Activated naive CD4-positive, alpha-beta T cell treated with anti-CD3 and anti-CD28 coated beads for 36 hours (primary cell): ENCODE results near the gene BTBD9. TPM values are rescaled to one million over a fixed set of nuclear protein-coding genes. Genes with fewer than 3 reads are reported as not detected.
A peak's percentile ranks its signal among the peaks of the same experiment; 100 is the strongest.

Source experiments
- CTCF ChIA-PET: fragments of 350-600 bp; sonication (Branson Sonifier 250); formaldehyde crosslinking; loops from one replicate; lab custom pipeline; 2021; ENCODE audit warnings: antibody characterized with exemption; lab: Charles Lee
- DNase-seq: peaks from one replicate; pipeline ENCODE4 v3.0.0-alpha.2; 2020
- H3K27ac Mint-ChIP-seq: one replicate; pipeline ENCODE4 v1.8.0; 2021; ENCODE audit warnings: mild to moderate bottlenecking, mixed read lengths
- H3K27me3 Mint-ChIP-seq: one replicate; pipeline ENCODE4 v1.8.0; 2021; ENCODE audit warnings: low read depth, mixed read lengths
- H3K36me3 Mint-ChIP-seq: one replicate; pipeline ENCODE4 v1.8.0; 2021; ENCODE audit warnings: low read depth, mixed read lengths
- H3K4me1 Mint-ChIP-seq: one replicate; pipeline ENCODE4 v1.8.0; 2021; ENCODE audit warnings: low read depth, mixed read lengths
- H3K4me3 Mint-ChIP-seq: one replicate; pipeline ENCODE4 v1.8.0; 2021; ENCODE audit warnings: mild to moderate bottlenecking, moderate library complexity, mixed read lengths
- H3K9me3 Mint-ChIP-seq: one replicate; pipeline ENCODE4 v1.8.0; 2021; ENCODE audit warnings: mixed read lengths
- intact Hi-C: fragments of 100-400 bp; cut with micrococcal nuclease; formaldehyde crosslinking; loops from one replicate; pipeline ENCODE4 v1.15.1; 2023
- total RNA-seq, 2 experiments: library from RNA; stranded (reverse); gene quantifications; one replicate each; pipeline ENCODE4 v1.2.3, GENCODE V29; 2021

Gene BTBD9
- total RNA-seq, 2 experiments from 2014 or later: 9.5 to 11.1 TPM

DNA sequence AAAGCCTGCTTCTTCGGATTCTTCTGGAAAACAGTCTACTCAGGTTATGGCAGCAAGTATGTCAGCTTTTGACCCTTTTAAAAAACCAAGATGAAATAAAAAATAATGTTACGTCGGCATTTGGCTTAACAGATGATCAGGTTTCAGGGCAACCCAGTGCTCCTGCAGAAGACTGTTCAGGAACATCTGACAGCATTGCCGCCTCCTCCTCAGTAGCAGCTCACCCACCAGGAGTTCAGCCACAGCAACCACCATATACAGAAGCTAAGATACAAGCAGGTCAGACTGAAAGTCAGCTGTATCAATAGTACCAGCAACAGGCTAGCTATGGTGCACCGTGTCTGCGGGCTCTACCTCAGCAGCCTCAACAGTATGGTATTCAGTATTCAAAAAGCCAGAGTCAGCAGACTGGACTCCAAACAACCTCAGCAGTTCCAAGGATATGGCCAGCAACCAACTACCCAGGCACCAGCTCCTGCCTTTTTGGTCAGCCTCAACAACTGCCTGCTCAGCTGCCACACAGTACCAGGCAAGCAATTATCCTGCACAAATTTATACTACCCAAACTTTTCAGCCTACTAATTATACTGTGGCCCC is 51.9 kb downstream of the BTBD9 start:
- Mint-ChIP-seq H3K4me3 (no peak overlapping the region), H3K27me3 (no peaks in the 10 kb centered on the region), H3K36me3 (peaks cover 8% of the 10 kb centered on the region), H3K4me1 (peaks cover 16% of the 10 kb centered on the region), H3K9me3 (no peaks in the 10 kb centered on the region), H3K27ac (no peak overlapping the region)
- CTCF ChIA-PET: interaction anchor here (0.6 kb wide), 1 partner anchor 384 kb away, joined by 3 read pairs; no protein-coding TSS in a partner anchor
- intact Hi-C loops: no loop called here
- no peak for DNase-seq

DNA sequence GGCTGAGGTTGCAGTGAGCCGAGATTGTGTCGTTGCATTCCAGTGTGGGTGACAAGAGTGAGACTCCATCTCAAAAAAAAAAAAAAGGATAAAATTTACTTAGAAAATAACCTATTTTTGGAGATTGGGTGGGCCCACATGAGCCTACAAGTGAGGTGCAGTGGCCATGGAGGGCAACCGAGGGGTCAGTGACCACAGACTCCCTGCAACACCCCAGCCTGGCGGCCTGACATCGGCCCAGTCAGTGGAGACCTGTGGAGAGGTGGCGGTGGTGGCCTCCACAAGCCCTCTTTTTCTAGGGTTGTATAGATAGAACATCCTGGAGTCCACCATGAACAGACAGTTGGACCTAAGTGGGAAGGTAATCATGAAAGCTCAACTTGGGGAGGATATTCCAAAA is 52.7 kb downstream of the BTBD9 start:
- DNase-seq: no peak
- H3K36me3 Mint-ChIP-seq: peaks cover 2% of the 10 kb centered on the region
- CTCF ChIA-PET: no interaction called here
- H3K9me3 Mint-ChIP-seq: no peaks in the 10 kb centered on the region
- no peak overlapping the region for H3K4me3 Mint-ChIP-seq
- H3K27me3 Mint-ChIP-seq: no peaks in the 10 kb centered on the region
- peaks cover 15% of the 10 kb centered on the region for H3K4me1 Mint-ChIP-seq
- intact Hi-C loops: no loop called here
- H3K27ac Mint-ChIP-seq: no peak overlapping the region

DNA sequence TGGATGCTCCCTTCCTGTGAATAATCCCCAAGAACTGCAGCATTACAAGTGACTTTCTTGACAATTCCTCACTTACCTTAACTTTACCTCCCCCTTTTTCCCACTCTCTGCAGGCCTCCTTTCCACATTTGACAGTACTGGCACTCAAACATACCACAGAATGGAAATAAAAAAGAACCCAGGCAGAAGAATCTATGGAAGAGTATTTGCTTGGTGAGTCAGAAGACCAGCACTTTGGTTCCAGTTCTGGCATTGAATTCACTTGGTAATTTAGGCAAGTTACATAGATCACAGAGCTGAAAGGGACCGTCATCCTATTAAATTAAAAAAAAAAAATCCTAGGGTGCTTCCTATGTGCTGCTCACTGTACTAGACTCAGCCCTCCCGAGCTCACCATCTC is 55.0 kb downstream of the BTBD9 start:
- intact Hi-C loops: no loop called here
- Mint-ChIP-seq H3K36me3 (peaks cover 1% of the 10 kb centered on the region), H3K4me1 (peaks cover 15% of the 10 kb centered on the region), H3K9me3 (no peaks in the 10 kb centered on the region), H3K27ac (no peak overlapping the region), H3K27me3 (no peaks in the 10 kb centered on the region), H3K4me3 (no peak overlapping the region)
- CTCF ChIA-PET: interaction anchor here (0.6 to 0.9 kb wide), 2 partner anchors 14 to 95 kb away, joined by 3 to 4 read pairs; no protein-coding TSS in a partner anchor
- no peak for DNase-seq

DNA sequence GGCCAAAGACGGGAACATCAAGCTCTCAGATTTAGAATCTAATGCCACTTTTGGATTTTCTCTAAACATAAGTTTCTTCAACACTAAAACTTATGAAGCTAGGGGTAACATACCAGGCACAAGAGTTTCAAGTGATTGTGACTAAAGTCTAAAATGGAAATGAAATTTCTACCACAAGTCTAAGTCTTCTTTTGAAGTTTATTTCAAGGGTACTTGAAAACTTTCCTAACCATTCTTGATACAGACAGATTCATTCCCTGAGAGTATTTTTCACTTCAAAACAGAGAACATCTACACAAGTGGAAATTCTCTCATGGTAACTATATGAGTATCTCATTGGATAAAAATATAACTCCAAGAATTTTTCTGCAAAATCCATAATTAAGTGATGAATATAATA is 56.2 kb downstream of the BTBD9 start:
- Mint-ChIP-seq H3K4me3 (no peak overlapping the region), H3K9me3 (no peaks in the 10 kb centered on the region), H3K27me3 (no peaks in the 10 kb centered on the region), H3K27ac (no peak overlapping the region), H3K4me1 (peaks cover 16% of the 10 kb centered on the region), H3K36me3 (peaks cover 4% of the 10 kb centered on the region)
- CTCF ChIA-PET: interaction anchor here (0.5 to 1.2 kb wide), 3 partner anchors 37 to 277 kb away, joined by 3 to 4 read pairs (median 4); no protein-coding TSS in a partner anchor
- intact Hi-C loops: no loop called here
- DNase-seq: no peak

DNA sequence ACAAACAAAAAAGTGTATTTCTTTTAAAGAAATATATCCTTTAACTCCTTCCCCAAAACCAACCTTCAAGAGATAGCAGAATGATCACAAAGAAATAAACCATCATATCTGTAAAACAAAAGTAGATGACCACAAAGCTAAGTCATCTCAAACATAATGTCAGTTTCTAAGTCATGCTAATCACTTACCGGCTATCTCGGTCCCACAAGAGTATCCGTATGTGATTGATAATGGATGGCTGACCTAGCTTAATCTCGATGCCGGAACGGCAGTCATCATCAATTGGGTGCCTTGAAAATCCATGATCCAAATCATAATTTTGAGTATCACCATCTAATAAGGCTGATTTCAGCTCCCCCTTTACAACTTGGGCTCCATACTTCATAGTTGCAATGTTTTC is 59.7 kb downstream of the BTBD9 start:
- CTCF ChIA-PET: interaction anchor here (0.6 to 1.1 kb wide), 3 partner anchors 86 to 837 kb away, joined by 3 to 8 read pairs (median 4); no protein-coding TSS in a partner anchor
- Mint-ChIP-seq H3K27me3 (no peaks in the 10 kb centered on the region), H3K36me3 (peaks cover 16% of the 10 kb centered on the region), H3K4me1 (peaks cover 21% of the 10 kb centered on the region), H3K27ac (no peak overlapping the region), H3K4me3 (no peak overlapping the region), H3K9me3 (no peaks in the 10 kb centered on the region)
- intact Hi-C loops: no loop called here
- no peak for DNase-seq

DNA sequence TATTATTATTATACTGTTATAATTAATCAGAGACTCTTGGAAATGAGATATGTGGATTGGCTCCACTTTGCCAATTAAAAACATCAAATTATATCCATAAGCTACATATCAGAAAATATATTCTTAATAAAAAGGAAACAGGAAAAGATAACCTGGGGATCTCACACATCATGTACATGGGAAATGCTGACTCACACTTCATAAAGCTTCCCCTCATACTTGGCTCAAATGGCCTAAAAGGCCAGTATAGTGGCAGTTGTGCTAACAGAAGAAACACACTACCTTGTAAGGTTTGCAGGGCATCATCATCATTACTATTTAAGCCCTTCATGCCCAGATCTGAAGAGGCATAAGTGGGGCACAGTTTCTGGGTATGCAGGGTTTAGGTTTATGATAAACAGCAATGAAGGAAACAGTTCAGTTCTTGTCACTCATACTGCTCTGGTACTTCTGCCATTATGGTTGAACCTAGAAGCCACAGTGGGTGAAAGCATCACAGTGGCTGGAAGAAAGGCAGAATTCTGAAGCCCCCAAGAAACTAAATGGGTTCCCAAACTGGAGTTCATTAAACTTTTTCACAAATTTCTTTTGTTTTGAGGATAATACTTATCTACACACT is 60.6 kb downstream of the BTBD9 start:
- CTCF ChIA-PET: interaction anchor here (0.9 to 1.1 kb wide), 2 partner anchors 9 to 85 kb away, joined by 3 to 4 read pairs; no protein-coding TSS in a partner anchor

DNA sequence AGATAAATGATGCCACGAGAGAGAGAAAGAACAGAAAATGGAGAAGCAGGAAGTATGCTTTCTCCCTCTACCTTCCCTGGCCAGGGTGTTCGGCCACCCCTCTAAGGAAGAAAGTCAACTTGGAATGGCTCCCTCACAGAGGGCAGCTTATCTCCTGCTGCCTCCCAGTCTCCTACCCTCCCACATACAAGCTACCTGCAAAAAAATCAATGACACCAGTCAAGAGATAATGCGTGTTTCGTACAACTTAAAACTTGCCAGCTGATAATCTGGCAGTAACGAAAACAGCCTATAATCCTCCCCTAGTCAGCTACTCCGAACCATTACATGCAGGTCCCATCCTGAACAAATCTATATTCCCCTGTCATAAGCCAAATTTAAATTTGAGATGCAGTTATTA is 61.7 kb downstream of the BTBD9 start:
- no peak overlapping the region for H3K27ac Mint-ChIP-seq
- peaks cover 25% of the 10 kb centered on the region for H3K36me3 Mint-ChIP-seq
- no peak overlapping the region for H3K4me3 Mint-ChIP-seq
- CTCF ChIA-PET: interaction anchor here (0.6 to 0.9 kb wide), 2 partner anchors 8 kb away, joined by 3 to 7 read pairs; no protein-coding TSS in a partner anchor
- intact Hi-C loops: loop anchor here (10.0 kb wide), 1 partner anchor 543 kb away; no protein-coding TSS in a partner anchor
- no peak for DNase-seq
- no peaks in the 10 kb centered on the region for H3K27me3 Mint-ChIP-seq
- peaks cover 19% of the 10 kb centered on the region for H3K4me1 Mint-ChIP-seq
- H3K9me3 Mint-ChIP-seq: no peaks in the 10 kb centered on the region

More for the DNA sequence above, 60.6 kb downstream of the BTBD9 start:
- Mint-ChIP-seq H3K4me1 (peaks cover 21% of the 10 kb centered on the region), H3K36me3 (peaks cover 21% of the 10 kb centered on the region), H3K27me3 (no peaks in the 10 kb centered on the region), H3K27ac (no peak overlapping the region), H3K9me3 (no peaks in the 10 kb centered on the region), H3K4me3 (no peak overlapping the region)
- DNase-seq: no peak
- intact Hi-C loops: loop anchor here (10.0 kb wide), 1 partner anchor 544 kb away; no protein-coding TSS in a partner anchor

DNA sequence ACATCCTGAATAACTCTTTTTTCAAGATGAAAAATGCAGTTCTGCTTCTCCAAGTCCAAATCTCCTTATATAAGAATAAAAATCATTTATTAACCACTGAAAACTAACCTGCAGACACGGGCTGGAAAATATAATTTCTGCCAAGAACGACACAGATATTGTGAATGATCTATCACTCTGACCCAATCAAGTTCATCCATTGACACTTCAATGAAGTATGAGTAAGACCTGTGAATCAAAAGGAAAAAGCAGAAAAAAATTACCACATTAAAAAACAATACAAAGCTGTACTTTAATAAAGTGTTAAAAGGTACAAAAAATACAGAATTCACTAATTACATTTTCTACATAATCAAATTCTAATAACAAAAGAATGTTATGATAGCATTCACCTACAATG is 62.2 kb downstream of the BTBD9 start:
- no peak overlapping the region for H3K27ac Mint-ChIP-seq
- no peak for DNase-seq
- H3K4me1 Mint-ChIP-seq: peaks cover 17% of the 10 kb centered on the region
- peaks cover 25% of the 10 kb centered on the region for H3K36me3 Mint-ChIP-seq
- no peaks in the 10 kb centered on the region for H3K9me3 Mint-ChIP-seq
- H3K27me3 Mint-ChIP-seq: no peaks in the 10 kb centered on the region
- no peak overlapping the region for H3K4me3 Mint-ChIP-seq
- intact Hi-C loops: loop anchor here (10.0 kb wide), 1 partner anchor 543 kb away; no protein-coding TSS in a partner anchor
- CTCF ChIA-PET: interaction anchor here (0.6 kb wide), 1 partner anchor 8 kb away, joined by 7 read pairs; no protein-coding TSS in a partner anchor

DNA sequence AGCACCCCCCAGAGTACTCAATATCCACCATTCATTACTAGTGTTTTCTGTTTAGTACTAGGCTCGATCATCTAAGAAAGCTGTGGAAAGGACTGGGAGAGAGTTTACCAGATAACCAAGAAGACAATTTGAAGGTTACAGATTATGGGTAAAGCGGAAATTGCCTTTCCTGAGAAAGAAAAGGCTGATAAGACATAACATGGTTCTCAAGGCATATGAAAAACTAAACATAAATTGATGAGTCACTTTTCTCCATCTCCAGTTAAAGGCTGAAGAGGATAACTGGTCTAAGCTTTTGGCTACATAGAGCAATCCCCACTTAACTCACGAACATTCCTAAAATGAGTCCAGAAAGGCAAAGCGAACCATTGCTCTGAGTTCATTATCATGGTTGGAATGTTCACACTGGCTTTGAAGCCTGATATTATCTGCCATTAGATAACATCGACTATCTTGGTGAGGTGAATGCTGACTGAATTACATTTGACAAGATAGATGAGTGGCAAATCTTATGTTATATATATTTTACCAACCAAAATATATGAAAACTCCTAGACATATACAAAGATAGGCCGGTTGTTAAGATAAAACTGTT is 65.8 kb downstream of the BTBD9 start:
- intact Hi-C loops: loop anchor here (2.0 to 10.0 kb wide), 6 partner anchors 138 to 1077 kb away; partner anchors contain the start of gene CCDC167
- Mint-ChIP-seq H3K27ac (no peak overlapping the region), H3K4me3 (no peak overlapping the region), H3K9me3 (no peaks in the 10 kb centered on the region), H3K27me3 (no peaks in the 10 kb centered on the region), H3K4me1 (peaks cover 31% of the 10 kb centered on the region), H3K36me3 (peaks cover 23% of the 10 kb centered on the region)
- CTCF ChIA-PET: no interaction called here
- no peak for DNase-seq

DNA sequence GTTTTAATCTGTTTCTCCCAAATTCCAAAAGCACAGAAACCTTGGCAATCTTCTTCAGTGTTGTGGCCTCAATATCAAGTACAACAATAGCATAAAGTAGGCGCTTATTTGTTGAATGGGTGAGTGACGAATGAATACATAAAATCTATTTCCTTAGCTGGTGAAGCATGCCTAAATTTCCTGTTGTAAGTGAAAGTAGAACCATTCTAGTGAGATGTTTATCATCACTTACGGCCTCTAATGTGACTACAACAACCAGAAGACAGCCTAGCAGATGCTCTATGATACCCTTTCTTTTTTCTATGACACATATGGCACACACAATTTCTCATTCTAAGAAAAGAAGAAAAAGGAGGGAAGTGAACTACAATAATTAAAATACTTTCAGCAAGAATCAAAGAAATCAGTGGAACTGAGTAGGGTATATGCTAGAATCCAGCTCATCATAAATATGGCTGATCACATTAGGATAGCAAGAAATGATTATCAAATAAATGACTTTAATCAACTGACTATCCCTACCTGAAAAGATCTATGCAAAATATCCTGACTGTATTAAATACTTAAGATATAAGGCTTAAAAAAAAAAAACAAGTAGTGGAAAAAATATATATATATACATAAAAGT is 67.4 kb downstream of the BTBD9 start:
- Mint-ChIP-seq H3K27me3 (no peaks in the 10 kb centered on the region), H3K27ac (peak overlapping the region; percentile 91), H3K9me3 (no peaks in the 10 kb centered on the region), H3K4me3 (peak overlapping the region; percentile 41), H3K36me3 (peaks cover 19% of the 10 kb centered on the region), H3K4me1 (peaks cover 23% of the 10 kb centered on the region)
- no peak for DNase-seq
- CTCF ChIA-PET: interaction anchor here (1.0 to 2.4 kb wide), 4 partner anchors 19 to 867 kb away, joined by 3 to 10 read pairs (median 6); no protein-coding TSS in a partner anchor
- intact Hi-C loops: loop anchor here (1.0 to 10.0 kb wide), 9 partner anchors 67 to 1075 kb away; partner anchors contain the start of genes BTBD9 and CCDC167

DNA sequence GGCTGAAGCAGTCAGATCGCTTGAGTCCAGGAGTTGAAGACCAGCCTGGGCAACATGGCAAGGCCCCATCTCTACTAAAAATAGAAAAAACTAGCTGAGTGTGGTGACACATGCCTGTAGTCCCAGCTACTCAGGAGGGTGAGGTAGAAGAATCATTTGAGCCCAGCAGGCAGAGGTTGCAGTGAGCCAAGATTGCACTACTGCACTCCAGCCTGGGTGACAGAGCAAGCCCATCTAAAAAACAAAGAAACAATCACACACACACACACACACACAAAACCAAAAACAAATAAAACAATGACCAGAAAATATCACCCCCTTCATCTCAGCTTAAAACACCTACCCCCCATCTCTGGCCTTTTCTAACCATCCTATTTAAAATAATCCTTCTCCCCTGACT is 68.0 kb downstream of the BTBD9 start:
- DNase-seq: peak; percentile 25
- Mint-ChIP-seq H3K27me3 (no peaks in the 10 kb centered on the region), H3K9me3 (no peaks in the 10 kb centered on the region), H3K4me1 (peaks cover 23% of the 10 kb centered on the region), H3K36me3 (peaks cover 16% of the 10 kb centered on the region), H3K27ac (peak overlapping the region; percentile 91), H3K4me3 (peak overlapping the region; percentile 41)
- CTCF ChIA-PET: interaction anchor here (0.6 to 2.4 kb wide), 7 partner anchors 13 to 866 kb away, joined by 3 to 10 read pairs (median 4); no protein-coding TSS in a partner anchor
- intact Hi-C loops: loop anchor here (1.0 to 10.0 kb wide), 10 partner anchors 68 to 1074 kb away; partner anchors contain the start of genes BTBD9 and CCDC167
